Measurements from ENCODE around the gene CALM1.

The CALM1 gene

GRCh38 chr14:90383126-90383730 is 13.6 kb upstream of the CALM1 start (continued):
- no peak for TF ChIP-seq ZNF155 (tag by site-specific recombination; IDR thresholded peaks at IDR 0.05)
- TF ChIP-seq ZNF174 (tag by site-specific recombination; IDR thresholded peaks at IDR 0.05) = no peak
- peak; percentile 87; the same call in 1 of the 2 replicates for TF ChIP-seq ZFP69B (tag by site-specific recombination; IDR thresholded peaks at IDR 0.05)
- TF ChIP-seq ZNF112 (tag by site-specific recombination; IDR thresholded peaks at IDR 0.05) = no peak
- TF ChIP-seq SCRT1 (tag by site-specific recombination; IDR thresholded peaks at IDR 0.05; ENCODE audit: borderline replicate concordance) = 0 out of 2 replicates have a peak, but pooled peaks have one; percentile 21
- TF ChIP-seq TSHZ1 (tag by site-specific recombination; IDR thresholded peaks at IDR 0.05; ENCODE audit: borderline replicate concordance) = peak; percentile 90
- TF ChIP-seq ZIC2 (tag by site-specific recombination; IDR thresholded peaks at IDR 0.05) = peak; percentile 85
- TF ChIP-seq ZBTB44 (tag by site-specific recombination; IDR thresholded peaks at IDR 0.05) = peak; percentile 91
- no peak for TF ChIP-seq ZNF184 (tag by site-specific recombination; IDR thresholded peaks at IDR 0.05)
- no peak for TF ChIP-seq ZBTB6 (tag by site-specific recombination; IDR thresholded peaks at IDR 0.05)
- peak; percentile 81 for TF ChIP-seq ZBTB10 (tag by site-specific recombination; IDR thresholded peaks at IDR 0.05)
- no peak for TF ChIP-seq GLI2 (tag by site-specific recombination; IDR thresholded peaks at IDR 0.05; ENCODE audit: borderline replicate concordance, low read depth)
- TF ChIP-seq ZNF701 (tag by site-specific recombination; IDR thresholded peaks at IDR 0.05) = no peak
- TF ChIP-seq MYNN (tag by site-specific recombination; IDR thresholded peaks at IDR 0.05; ENCODE audit: borderline replicate concordance) = peak; percentile 82
- peak; percentile 48 for TF ChIP-seq SETDB1 (IDR thresholded peaks at IDR 0.05; ENCODE audit: insufficient read length, low read length)
- no peak for TF ChIP-seq ZNF169 (tag by site-specific recombination; IDR thresholded peaks at IDR 0.05)
- no peak for TF ChIP-seq ZNF140 (tag by site-specific recombination; IDR thresholded peaks at IDR 0.05)
- peak; percentile 100 for TF ChIP-seq ZXDB (tag by site-specific recombination; IDR thresholded peaks at IDR 0.05)
- TF ChIP-seq ZNF157 (tag by site-specific recombination; IDR thresholded peaks at IDR 0.05) = no peak
- TF ChIP-seq ZNF48 (tag by site-specific recombination; IDR thresholded peaks at IDR 0.05) = no peak
- no peak for TF ChIP-seq ZNF37A (tag by site-specific recombination; IDR thresholded peaks at IDR 0.05)
- TF ChIP-seq ZNF518A (tag by site-specific recombination; conservative IDR thresholded peaks at IDR 0.05; ENCODE audit: low read depth) = peak; percentile 83
- peak; percentile 99 for TF ChIP-seq ZNF324 (tag by site-specific recombination; IDR thresholded peaks at IDR 0.05)
- TF ChIP-seq ZFHX2 (tag by site-specific recombination; conservative IDR thresholded peaks at IDR 0.05) = peak; percentile 81
- peak; percentile 100 for TF ChIP-seq KLF16 (tag by site-specific recombination; IDR thresholded peaks at IDR 0.05)
- TF ChIP-seq ZNF677 (tag by site-specific recombination; IDR thresholded peaks at IDR 0.05) = no peak
- TF ChIP-seq ZNF555 (tag by site-specific recombination; conservative IDR thresholded peaks at IDR 0.05) = no peak

Measured in HEK293 (cell line).